Stimulated activated CD4-positive, alpha-beta T cell treated with anti-CD3 and anti-CD28 coated beads, Interleukin-4, amount 100 ng/mL, for 48 hours (primary cell): Measurements from ENCODE around the gene USO1.
"Not testable (repeated sequence)": the region's sequence is repeated elsewhere in the genome, so short reads cannot be mapped to it uniquely, and the experiment has no call there.

Source experiments
- DNase-seq, 2 donors: peaks; one replicate each; pipeline ENCODE4 v3.0.0-alpha.2; 2020; ENCODE audit warnings: low read depth in 2 of 2

The USO1 gene

DNA sequence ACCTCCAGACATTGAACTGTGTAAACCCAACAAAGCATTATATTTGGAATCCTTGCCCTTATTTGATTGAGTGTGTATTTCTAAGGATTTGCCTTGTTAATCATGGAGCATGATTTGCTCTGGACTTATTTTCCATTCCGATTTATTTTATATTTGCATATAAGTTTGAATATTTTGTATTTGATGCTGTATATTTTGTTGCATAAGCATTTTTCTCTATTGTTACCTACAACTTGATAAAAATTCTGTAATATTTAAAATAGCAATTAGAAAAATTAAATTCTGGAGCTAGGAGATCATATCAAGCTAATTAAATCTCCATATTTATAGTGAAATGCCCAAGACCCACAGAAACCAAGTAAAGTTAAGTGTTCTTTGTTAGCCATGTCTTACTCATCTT lies 47.2 kb downstream of the USO1 start:
- DNase-seq, result no peak

DNA sequence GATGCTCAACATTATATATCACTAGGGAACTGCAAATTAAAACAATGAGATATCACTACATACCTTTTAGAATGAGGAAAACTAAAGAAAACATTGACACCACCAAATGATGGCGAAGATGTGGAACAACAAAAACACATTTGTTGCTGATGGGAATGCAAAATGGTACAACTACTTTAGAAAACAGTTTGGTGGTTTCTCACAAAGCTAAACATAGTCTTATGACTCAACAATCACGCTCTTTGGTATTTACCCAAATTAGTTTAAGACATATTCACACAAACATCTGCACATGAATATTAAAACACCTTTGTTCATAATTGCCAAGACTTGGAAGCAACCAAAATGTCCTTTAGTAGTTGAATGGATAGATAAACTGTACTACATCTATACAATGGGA lies 53.2 kb downstream of the USO1 start:
- no peak for DNase-seq

DNA sequence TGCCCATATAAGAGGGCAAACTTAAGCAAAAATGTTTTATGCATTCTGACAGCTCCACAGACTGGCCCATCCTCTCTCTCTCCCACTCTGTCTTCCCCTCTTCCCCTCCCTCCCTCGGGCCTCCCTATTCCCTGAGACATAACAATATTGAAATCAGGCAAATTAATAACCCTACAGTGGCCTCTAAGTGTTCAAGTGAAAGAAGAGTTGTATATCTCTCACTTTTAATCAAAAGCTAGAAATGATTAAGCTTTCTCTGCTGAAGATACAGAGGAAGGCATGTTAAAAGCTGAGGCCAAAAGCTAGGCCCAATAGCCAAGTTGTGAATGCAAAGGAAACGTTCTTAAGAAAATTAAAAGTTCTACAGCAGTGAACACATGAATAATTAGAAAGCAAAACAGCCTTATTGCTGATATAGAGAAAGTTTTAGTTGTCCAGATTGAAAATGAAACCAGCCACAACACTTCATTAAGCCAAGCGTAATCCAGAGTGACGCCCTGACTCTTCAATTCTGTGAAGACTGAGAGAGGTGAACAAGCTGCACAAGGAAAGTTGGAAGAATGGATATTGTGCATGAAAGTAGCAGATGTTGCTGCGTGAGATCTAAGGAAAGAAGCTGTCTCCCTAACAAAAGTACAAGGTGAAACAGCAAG lies 54.9 kb downstream of the USO1 start:
- DNase-seq, result no peak

DNA sequence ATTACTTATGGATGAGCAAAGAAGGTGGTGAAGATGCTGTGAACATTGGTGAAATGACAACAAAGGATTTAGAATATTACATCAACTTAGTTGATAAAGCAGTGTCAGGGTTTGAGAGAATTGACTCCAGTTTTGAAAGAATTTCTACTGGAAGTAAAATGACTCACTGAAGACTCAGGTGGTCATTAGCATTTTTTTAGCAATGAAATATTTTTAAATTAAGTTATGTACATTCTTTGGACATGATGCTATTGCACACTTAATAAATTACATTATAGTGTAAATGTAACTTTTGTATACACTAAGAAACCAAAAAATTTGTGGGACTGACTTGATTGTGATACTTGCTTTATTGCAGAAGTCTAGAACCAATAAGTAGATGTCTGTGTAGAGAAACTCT lies 56.9 kb downstream of the USO1 start:
- DNase-seq, result no peak

DNA sequence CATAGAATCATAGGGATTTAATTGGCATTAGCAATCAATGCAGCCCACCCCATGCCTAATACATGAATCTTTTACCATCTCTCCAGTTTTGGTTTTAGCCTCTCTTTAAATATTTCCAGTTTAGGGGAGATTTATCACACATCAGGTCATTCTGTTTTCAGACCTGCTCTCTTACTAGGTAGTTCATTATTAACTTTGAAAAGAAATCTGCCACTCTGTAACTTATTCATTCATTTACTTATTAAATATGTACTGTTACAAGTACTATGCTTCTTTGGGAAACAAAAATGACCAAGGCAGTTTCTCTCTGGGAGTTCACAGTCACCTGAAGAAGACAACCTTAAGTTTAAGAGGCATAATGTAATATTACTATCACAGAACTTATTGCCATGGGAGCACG lies 62.1 kb downstream of the USO1 start:
- no peak for DNase-seq

DNA sequence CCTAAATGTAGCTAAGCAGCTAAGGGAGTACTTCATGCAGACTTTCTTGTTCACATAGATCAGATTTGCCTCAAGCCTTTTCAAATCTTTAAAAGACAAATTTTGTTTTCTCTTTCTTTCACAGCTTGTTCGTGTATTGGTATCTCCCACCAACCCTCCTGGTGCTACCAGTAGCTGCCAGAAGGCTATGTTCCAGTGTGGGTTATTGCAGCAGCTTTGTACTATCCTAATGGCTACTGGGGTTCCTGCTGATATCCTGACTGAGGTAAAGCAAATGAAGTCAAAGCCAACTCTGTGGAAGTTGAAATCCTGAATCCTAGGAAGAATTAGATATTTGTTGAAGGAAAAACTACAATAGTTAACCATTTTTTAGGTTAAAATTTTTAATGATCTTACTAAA lies 62.6 kb downstream of the USO1 start:
- DNase-seq, result no peak

DNA sequence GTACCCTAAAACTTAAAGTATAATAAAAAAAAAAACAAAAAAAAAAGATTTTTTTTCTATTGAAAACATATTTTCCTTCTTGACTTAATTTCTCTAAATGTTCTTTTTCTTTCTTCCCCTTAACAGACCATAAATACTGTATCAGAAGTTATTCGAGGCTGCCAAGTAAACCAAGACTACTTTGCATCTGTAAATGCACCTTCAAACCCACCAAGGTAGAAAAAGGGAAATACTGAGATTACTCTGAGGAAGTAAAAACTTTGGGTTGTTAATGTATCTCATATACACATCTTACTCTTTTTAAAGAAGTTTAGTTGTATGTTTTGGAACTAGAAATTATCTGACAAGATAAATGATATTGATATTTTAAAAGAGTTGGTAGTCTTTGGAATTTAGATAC lies 65.6 kb downstream of the USO1 start:
- no peak for DNase-seq

DNA sequence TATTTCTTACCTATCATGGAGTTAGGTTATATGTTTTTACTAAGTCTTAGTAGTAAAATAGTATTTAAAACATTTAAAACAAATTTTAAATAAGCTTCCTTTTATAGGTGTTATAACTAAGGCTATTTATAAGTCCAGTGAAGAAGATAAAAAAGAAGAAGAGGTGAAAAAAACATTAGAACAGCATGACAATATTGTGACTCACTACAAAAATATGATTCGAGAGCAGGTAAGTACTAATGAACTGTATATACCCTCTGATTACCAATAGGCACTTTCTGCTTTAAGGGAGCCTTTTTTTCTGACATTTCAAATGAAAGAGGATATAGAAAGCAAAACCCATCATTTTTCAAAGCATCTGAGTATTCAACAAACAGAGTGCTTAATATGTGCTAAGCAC lies 76.6 kb downstream of the USO1 start:
- DNase-seq, result no peak

DNA sequence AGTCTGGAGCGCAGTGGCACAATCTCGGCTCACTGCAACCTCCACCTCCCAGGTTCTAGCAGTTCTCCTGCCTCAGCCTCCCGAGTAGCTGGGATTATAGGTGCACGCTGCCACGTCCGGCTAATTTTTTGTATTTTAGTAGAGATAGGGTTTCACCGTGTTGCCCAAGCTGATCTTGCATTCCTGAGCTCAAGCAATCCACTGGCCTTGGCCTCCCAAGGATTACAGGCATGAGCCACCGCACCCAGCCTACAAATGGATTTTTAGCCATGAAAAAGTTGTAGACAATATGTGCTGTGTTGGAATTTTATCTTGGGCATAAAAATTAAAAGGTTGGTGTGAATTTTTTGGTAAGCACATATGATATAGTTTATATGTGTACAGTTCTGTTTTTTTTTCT lies 81.7 kb downstream of the USO1 start:
- DNase-seq, result not testable (repeated sequence)

DNA sequence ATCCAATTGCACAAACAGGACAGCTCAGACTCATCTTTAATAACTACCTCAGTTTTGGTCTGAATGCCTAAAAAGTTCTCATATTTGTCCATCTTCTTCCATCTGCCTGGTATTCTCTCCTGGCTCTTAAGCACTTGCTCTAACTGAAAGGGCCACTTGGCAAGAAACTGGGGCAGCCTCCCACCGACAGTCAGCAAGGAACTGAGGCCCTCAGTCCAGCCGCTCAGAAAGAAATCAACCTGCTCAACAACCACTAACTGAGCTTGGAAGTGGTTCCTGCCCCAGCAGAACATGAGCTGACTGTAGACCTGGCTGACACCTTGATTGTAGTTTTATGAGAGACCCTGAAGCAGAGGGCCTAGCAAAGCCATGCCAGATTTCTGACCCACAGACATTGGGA lies 93.5 kb downstream of the USO1 start:
- no peak for DNase-seq

DNA sequence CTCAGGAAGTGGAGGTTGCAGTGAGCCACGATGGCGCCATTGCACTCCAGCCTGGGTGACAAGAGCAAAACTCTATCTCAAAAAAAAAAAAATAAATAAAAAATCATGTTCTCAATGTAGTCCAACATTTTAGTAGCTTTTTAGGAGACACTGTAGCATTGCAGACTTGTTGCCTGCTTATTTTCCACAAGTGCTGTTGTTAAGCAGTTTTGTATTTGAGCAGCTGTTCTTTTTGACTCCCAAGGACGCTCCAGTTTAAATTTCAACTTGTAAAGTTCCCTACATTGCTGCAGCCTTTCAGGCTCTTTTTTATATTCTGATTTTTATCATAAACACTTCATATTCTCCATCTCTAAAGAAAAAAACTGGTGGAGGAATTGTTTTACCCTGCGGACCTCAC lies 94.7 kb downstream of the USO1 start:
- DNase-seq, result no peak

DNA sequence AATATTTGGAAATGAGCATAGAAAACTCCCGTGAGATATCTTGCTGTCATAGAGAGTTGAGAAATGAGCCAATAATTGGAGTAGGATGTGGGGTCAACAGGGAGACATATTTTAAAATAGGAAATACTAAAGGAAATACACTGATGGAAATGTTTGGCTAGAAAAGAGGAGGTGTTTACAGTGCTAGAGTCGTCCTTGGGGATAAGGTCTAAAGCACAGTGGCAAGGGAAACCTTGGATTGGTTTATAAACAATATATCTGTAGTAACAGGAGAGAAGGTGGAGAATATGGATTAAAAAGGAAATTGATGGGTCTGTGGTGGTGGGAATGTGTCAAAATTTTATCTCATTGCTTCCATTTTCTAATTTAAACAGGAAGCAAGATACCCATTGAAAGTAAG lies 95.8 kb downstream of the USO1 start:
- no peak for DNase-seq

DNA sequence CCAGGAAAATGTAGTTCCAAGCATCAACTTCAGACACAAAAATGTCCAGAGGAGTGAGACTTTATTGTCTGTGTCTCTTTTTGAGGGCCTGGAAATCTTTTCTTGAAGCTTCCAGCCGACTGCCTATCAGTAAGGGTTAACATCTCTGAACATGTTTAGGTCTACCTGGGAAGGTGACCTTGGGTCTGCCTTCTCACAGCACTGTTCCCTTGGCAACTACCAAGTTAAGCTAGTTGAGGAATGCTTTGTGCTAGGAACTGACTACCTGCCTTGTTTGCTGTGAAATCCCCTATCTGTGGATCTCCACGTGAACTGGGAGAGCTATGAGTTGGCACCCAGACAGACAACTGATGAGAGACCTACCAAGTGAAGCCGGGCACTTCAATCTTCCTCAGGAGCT lies 96.3 kb downstream of the USO1 start:
- DNase-seq, result no peak

DNA sequence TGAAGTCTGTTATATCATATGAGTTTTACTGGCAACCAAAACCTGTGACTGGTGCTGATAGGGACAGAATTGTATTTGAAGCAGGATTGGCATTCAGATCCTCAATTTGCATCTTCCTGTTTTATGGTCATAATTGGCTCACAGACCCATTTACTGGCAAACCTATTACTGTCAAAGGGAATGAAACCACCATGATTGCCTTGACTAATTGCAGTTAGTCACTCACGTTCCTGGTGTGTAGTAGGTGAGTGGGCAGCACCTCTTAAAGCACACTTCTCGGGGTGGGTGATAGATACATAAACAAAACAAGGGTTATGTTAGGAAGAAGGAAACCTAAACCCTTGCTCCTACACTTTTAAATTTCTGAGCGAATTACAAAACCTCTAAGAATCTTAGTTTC lies 96.8 kb downstream of the USO1 start:
- no peak for DNase-seq

DNA sequence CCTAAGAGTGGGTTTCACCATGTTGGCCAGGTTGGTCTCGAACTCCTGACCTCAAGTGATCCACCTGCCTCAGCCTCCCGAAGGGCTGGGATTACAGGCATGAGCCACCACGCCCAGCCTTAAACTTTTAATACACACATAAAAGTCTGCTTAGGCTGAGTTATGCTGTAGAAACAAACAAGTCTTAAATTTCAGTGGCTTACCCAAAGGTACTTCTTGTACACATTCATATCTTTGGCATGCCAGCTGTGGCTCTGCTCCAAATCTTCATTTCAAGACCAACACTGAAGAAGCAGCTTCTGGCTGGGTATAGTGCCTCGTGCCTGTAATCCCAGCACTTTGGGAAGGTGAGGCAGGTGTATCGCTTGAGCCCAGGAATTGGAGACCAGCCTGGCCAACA lies 97.6 kb downstream of the USO1 start:
- DNase-seq, result no peak

DNA sequence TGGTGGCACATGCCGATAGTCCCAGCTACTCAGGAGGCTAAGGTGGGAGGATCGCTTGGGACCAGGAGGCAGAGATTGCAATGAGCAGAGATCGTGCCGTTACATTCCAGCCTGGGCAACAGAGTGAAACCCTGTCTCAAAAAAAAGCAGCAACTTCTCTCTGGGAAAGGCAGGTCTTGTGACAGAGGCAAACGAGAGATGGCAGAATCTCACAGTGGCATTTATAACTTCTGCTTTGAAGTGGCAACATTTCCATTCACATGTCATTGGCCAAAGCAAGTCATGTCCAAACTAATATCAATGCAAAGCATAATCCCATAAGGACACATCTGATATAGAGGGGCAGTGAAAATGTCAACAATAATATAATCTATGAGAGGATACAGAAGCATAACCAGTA lies 98.0 kb downstream of the USO1 start:
- DNase-seq, result no peak

DNA sequence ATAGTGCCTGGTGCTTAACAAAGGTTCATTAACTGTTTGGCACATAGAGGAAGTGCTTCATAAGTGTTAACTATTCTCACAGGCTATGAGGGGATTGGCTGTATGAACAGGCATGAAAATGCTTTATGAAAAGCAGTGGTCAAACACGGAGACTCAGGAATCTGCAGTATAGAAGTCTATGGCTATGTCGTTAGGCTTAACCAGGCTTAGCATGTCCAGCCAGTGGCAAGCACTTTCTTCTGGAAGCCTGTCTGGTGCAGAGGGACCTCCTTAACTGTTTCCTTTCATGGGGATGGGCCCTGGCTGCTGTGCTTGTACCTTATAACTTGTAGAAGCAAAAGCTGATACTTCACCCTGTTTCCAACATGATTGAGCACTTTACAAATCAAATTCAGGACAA lies 99.4 kb downstream of the USO1 start:
- no peak for DNase-seq

DNA sequence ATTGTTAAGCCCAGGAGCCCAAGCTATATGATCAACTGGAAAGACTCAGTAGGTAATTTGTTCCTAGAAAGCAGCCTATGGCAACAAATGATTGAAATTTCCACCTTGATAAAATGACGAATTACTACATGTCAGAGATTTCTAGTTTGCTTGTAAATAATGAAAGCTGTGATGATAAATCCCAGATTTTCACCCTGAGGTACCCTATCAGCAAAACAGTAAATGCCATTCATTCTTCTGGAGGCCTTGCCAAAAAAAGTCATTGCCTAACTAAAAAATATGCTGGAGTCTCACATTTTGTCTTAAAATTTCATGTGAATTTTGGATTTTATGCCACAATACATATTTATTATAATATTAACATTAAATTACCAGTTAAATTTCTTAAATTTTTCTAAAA lies 106.5 kb downstream of the USO1 start:
- no peak for DNase-seq

DNA sequence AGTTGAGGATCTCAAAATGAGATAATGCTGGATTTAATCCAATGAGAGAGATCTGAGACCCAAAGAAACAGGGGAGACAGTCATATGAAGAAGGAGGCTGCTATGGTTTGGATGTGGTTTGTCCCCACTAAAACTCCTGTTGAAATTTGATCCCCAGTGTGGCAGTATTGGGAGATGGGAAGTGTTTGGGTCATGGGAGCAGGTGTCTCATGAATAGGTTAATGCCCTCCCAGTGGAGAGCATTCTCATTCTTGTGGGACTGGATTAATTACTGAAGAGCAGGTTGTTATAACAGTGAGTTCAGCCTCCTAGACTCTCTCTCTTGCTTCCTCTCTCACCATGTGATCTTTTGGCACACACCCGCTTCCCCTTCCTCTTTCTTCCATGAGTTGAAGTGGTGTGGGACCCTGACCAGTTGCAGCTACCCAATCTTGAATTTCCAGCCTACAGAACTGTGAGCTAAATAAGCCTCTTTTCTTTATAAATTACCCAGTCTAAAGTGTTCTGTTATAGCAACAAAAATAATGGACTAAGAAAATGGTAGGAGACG lies 107.6 kb downstream of the USO1 start:
- DNase-seq, result no peak

DNA sequence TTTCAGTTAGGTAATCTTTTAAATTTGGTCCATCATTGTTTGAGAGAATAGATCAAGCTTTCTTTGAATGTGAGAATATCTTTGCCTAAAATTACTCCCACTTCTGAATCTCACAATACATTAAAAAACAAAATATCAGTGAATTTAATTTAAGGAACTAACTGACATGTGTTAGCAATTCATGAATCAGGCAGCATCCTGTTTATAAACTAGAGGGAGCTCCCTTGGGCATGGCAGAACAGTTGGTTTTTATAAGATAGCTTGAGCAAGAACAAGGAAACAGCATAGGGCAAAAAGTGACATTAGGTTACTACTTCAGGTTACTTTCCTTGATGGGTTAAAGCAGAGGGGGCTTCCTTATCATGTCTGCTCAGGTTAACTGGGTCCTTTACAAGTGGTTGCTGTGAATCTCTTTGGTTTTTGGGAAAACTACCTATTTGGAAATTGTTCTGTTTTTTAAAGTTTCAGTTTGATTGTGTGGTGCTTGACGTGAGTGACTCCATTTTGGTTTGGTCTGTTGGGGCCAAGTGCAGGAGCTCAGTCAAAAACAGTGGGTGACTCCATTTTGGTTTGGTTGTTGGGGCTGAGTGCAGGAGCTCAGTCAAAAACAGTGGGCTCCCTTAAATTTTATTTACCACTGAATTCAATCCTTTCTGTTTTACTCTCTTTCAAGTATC lies 109.9 kb downstream of the USO1 start:
- DNase-seq, result no peak

DNA sequence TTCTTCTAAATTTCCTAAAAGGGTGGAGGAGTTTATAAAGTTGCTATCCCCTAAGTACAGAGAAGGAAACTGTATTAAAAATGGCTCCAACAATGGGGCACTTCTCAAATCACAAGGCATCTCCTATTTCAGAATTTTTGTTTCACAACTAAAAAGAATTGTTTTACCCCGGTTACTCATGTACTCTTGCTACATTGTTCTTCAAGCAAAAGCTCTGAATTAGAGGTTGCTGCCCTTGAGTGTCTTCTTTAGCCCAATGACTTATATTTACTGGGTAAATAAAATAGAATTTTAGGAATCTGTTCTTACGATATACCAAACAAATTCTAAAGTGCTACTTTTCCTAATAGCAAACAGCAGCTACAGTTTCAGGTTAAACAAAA lies 110.4 kb downstream of the USO1 start:
- no peak for DNase-seq

DNA sequence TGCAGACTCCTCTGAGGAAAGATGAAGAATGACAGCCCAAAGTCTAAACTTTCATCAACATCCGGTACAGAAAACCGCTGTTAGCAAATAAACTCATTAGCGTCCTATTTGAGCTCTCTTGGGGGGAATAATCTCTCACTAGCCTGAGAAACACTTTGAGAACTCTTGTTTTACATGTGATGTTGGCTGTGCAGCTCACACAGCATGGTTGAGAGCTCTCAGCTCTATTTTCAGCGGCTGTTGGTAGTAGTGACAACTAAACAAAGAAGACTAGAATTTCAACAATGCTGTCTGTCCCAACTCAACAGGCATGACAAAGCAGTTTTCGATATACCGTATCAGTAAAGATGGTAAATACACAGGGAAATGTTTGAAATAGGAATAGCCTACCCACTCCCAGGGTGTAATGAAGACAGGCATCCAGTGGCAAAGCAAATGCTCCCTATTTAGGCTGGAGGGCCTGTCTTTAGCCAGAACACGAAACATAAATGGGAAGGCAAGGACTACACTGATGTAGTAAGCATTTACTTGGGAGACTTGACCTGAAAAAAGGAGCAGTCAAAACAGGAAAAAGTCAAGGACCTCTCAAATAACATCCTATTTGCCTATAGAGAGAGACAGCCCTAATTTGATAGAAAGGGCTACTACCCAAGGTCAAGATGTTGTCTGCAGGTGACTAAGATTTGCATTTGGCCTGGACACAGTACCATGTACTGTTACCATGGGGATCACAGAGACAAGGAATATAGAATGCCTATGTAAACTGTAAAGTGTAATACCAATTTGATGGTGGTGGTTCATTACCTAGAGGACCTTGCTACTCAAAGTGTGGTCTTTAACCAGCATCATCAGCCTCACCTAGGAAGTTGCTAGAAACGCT lies 117.5 kb downstream of the USO1 start:
- no peak for DNase-seq

DNA sequence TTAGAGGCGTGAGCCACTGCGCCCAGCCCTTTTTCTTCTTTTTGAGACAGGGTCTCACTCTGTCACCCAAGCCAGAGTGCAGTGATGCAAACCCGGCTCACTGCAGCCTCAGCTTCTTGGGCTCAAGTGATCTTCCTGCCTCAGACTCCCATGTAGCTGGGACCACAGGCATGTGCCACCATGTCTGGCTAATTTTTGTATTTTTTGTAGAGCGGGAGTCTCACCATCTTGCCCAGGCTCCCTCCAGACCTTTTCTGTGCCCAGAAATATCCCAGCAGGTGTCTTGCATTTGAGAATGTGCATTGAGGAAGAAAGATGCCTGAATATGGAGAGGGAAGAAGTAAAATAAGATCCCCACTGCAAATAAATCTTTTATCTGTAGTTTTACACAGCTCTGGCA lies 119.2 kb downstream of the USO1 start:
- DNase-seq, result no peak
